DMS79 (cell line): ENCODE measurements around the gene KRTAP5-4.
"Not testable (repeated sequence)": the region's sequence is repeated elsewhere in the genome, so short reads cannot be mapped to it uniquely, and the experiment has no call there.

Experiments
- DNase-seq: peaks from one replicate; lab custom pipeline; 2025; lab: John Stamatoyannopoulos, UW

KRTAP5-4 gene

GRCh38 chr11:1637628-1638027 lies 15.7 kb upstream of the KRTAP5-4 start:
- DNase-seq = no peak

GRCh38 chr11:1636291-1636950 lies 14.5 kb upstream of the KRTAP5-4 start:
- no peak for DNase-seq

- DNase-seq = no peak
These were observed 11.9 kb upstream of the KRTAP5-4 start for GRCh38 chr11:1633864-1634263.

- no peak for DNase-seq
These were observed 10.2 kb upstream of the KRTAP5-4 start for GRCh38 chr11:1632053-1632714.

GRCh38 chr11:1631066-1631568 lies 9.2 kb upstream of the KRTAP5-4 start:
- no peak for DNase-seq

GRCh38 chr11:1630271-1630670 lies 8.3 kb upstream of the KRTAP5-4 start:
- DNase-seq = no peak

- no peak for DNase-seq
These were observed 7.6 kb upstream of the KRTAP5-4 start, which contains the start of gene KRTAP5-5 for GRCh38 chr11:1629326-1630185. Gene KRTAP5-5 (plus strand): TSS chr11:1629775. CDS start chr11:1629841, 66 bp downstream.

GRCh38 chr11:1628506-1629325 lies 6.8 kb upstream of the KRTAP5-4 start:
- no peak for DNase-seq

GRCh38 chr11:1625541-1625940 lies 3.6 kb upstream of the KRTAP5-4 start:
- no peak for DNase-seq

GRCh38 chr11:1624621-1625020 lies 2.7 kb upstream of the KRTAP5-4 start:
- no peak for DNase-seq

GRCh38 chr11:1623716-1624115 lies 1.8 kb upstream of the KRTAP5-4 start:
- no peak for DNase-seq

- DNase-seq = no peak
These were observed 2.5 kb downstream of the KRTAP5-4 start for GRCh38 chr11:1619449-1619848.

GRCh38 chr11:1618231-1618630 lies 3.7 kb downstream of the KRTAP5-4 start:
- DNase-seq = no peak

- DNase-seq = no peak
These were observed 13.6 kb downstream of the KRTAP5-4 start, which contains the start of gene KRTAP5-3 for GRCh38 chr11:1608363-1608762. Gene KRTAP5-3 (minus strand): TSS chr11:1608463. CDS start chr11:1608385, 78 bp downstream.

GRCh38 chr11:1607901-1608300 lies 14.0 kb downstream of the KRTAP5-4 start:
- DNase-seq = not testable (repeated sequence)

GRCh38 chr11:1607156-1607845 lies 14.6 kb downstream of the KRTAP5-4 start:
- not testable (repeated sequence) for DNase-seq

GRCh38 chr11:1605923-1606322 lies 16.0 kb downstream of the KRTAP5-4 start:
- DNase-seq = not testable (repeated sequence)

- DNase-seq = no peak
These were observed 17.2 kb downstream of the KRTAP5-4 start for GRCh38 chr11:1604711-1605110.

GRCh38 chr11:1604181-1604580 lies 17.8 kb downstream of the KRTAP5-4 start:
- DNase-seq = no peak

- DNase-seq = no peak
These were observed 18.3 kb downstream of the KRTAP5-4 start for GRCh38 chr11:1603629-1604028.

GRCh38 chr11:1601663-1602062 lies 20.3 kb downstream of the KRTAP5-4 start:
- not testable (repeated sequence) for DNase-seq
